Smooth muscle cell (in vitro differentiated cells): ENCODE measurements around the gene FAM83G. TPM values are rescaled to one million over a fixed set of nuclear protein-coding genes. Genes with fewer than 3 reads are reported as not detected.

Source experiments
- DNase-seq: peaks from one replicate; lab custom pipeline; 2025; ENCODE audit not compliant: unreplicated experiment; lab: John Stamatoyannopoulos, UW
- H2AFZ ChIP-seq: fragments of 200-600 bp; sonication (generic); 2 replicates; pipeline ENCODE4 v1.6.0; 2016; ENCODE audit warnings: antibody characterized with exemption, low read depth, mild to moderate bottlenecking
- H3F3A ChIP-seq: fragments of 200-600 bp; sonication (generic); 2 replicates; pipeline ENCODE4 v1.6.0; 2017; ENCODE audit warnings: antibody characterized with exemption, low read depth
- H3K27ac ChIP-seq: fragments of 200-600 bp; sonication (generic); 2 replicates; pipeline ENCODE4 v1.5.1; 2016; ENCODE audit warnings: low read depth, mild to moderate bottlenecking
- H3K27me3 ChIP-seq: fragments of 200-600 bp; sonication (generic); 2 replicates; pipeline ENCODE4 v1.6.1; 2016; ENCODE audit warnings: low read depth, mild to moderate bottlenecking
- H3K36me3 ChIP-seq: fragments of 200-600 bp; sonication (generic); 2 replicates; pipeline ENCODE4 v1.5.1; 2016; ENCODE audit warnings: low read depth
- H3K4me1 ChIP-seq: fragments of 200-600 bp; sonication (generic); 2 replicates; pipeline ENCODE4 v1.5.1; 2016; ENCODE audit warnings: low read depth
- H3K4me2 ChIP-seq: fragments of 200-600 bp; sonication (generic); 2 replicates; pipeline ENCODE4 v1.6.0; 2016; ENCODE audit warnings: mild to moderate bottlenecking
- H3K4me3 ChIP-seq: fragments of 200-600 bp; sonication (generic); 2 replicates; pipeline ENCODE4 v1.5.1; 2016; ENCODE audit warnings: mild to moderate bottlenecking
- H3K79me2 ChIP-seq: fragments of 200-600 bp; sonication (generic); 2 replicates; pipeline ENCODE4 v1.6.0; 2016; ENCODE audit warnings: low read depth, mild to moderate bottlenecking
- H3K9ac ChIP-seq: fragments of 200-600 bp; sonication (generic); 2 replicates; pipeline ENCODE4 v1.6.0; 2016; ENCODE audit warnings: low read depth
- H3K9me3 ChIP-seq: fragments of 200-600 bp; sonication (generic); replicated peaks from 2 replicates; pipeline ENCODE4 v1.5.1; 2016; ENCODE audit warnings: low read depth
- H4K20me1 ChIP-seq: fragments of 200-600 bp; sonication (generic); 2 replicates; pipeline ENCODE4 v1.6.0; 2016; ENCODE audit warnings: low read depth
- CTCF ChIP-seq: fragments of 200-600 bp; sonication (generic); IDR thresholded peaks from 2 replicates; pipeline ENCODE4 v1.5.1; 2017; ENCODE audit warnings: borderline replicate concordance, mild to moderate bottlenecking, antibody characterized with exemption; ENCODE audit not compliant: insufficient read depth, poor library complexity, severe bottlenecking
- WGBS: methylation state at CpG from one replicate; pipeline ENCODE4 v1.1.7; 2016; ENCODE audit warnings: low lambda C conversion rate; 5-methylcytosine and 5-hydroxymethylcytosine counted together
- polyA plus RNA-seq: library from polyadenylated mRNA; unstranded; fragments of >200 nt; fragmentation: Nextera tagmentation; extraction: Ambion mirVana; gene quantifications from 2 replicates; pipeline ENCODE4 v1.2.1, GENCODE V29; 2016
- total RNA-seq: library from RNA; depleted of rRNA; stranded (reverse); fragments of >200 nt; gene quantifications from 2 replicates; pipeline ENCODE4 v1.2.3, GENCODE V29; 2014

The FAM83G gene
- total and polyA plus RNA-seq, 2 experiments from 2014 or later, result 8.2 to 14.2 TPM

- H3K4me1 ChIP-seq, result peaks cover 13% of the 10 kb centered on the region
- peaks cover 4% of the 10 kb centered on the region for H3F3A ChIP-seq
- peaks cover 6% of the 10 kb centered on the region for H3K79me2 ChIP-seq
- H3K36me3 ChIP-seq, result no peaks in the 10 kb centered on the region
- peaks cover 30% of the 10 kb centered on the region for H4K20me1 ChIP-seq
- no peak for DNase-seq
- no peak overlapping the region for H3K9ac ChIP-seq
- 96% methylated on average over 4 of the region's 4 CpGs for WGBS
- H3K27ac ChIP-seq, result no peak overlapping the region
- no peak for TF ChIP-seq CTCF
- no peak overlapping the region for H2AFZ ChIP-seq
- H3K9me3 ChIP-seq, result no peaks in the 10 kb centered on the region
- no peak overlapping the region for H3K4me3 ChIP-seq
- no peak overlapping the region for H3K4me2 ChIP-seq
- no peaks in the 10 kb centered on the region for H3K27me3 ChIP-seq
These were observed 1.3 kb upstream of the FAM83G start for GRCh38 chr17:19005789-19006430.

GRCh38 chr17:19005137-19005773 lies 691 bp upstream of the FAM83G start:
- no peak for DNase-seq
- peak overlapping the region; percentile 76 for H3K4me3 ChIP-seq
- H3K27me3 ChIP-seq, result no peaks in the 10 kb centered on the region
- peak overlapping the region; percentile 74 for H3K27ac ChIP-seq
- H3K4me2 ChIP-seq, result peak overlapping the region; percentile 99
- peak overlapping the region; percentile 72 for H3K9ac ChIP-seq
- H3K4me1 ChIP-seq, result peaks cover 13% of the 10 kb centered on the region
- peak overlapping the region; percentile 45 for H2AFZ ChIP-seq
- no peaks in the 10 kb centered on the region for H3K36me3 ChIP-seq
- 86% methylated on average over 12 of the region's 13 CpGs for WGBS
- peaks cover 6% of the 10 kb centered on the region for H3K79me2 ChIP-seq
- no peak for TF ChIP-seq CTCF
- H3K9me3 ChIP-seq, result no peaks in the 10 kb centered on the region
- peaks cover 35% of the 10 kb centered on the region for H4K20me1 ChIP-seq
- H3F3A ChIP-seq, result peaks cover 4% of the 10 kb centered on the region

GRCh38 chr17:19003543-19004420 lies 782 bp downstream of the FAM83G start:
- peaks cover 48% of the 10 kb centered on the region for H4K20me1 ChIP-seq
- peak; percentile 35 for DNase-seq
- no peak for TF ChIP-seq CTCF
- H2AFZ ChIP-seq, result peak overlapping the region; percentile 91
- 18% methylated on average over 51 of the region's 73 CpGs for WGBS
- peak overlapping the region; percentile 85 for H3K27ac ChIP-seq
- peak overlapping the region; percentile 90 for H3K9ac ChIP-seq
- no peaks in the 10 kb centered on the region for H3K9me3 ChIP-seq
- H3K4me2 ChIP-seq, result peak overlapping the region; percentile 99
- H3K36me3 ChIP-seq, result no peaks in the 10 kb centered on the region
- H3K4me3 ChIP-seq, result peak overlapping the region; percentile 76
- peaks cover 4% of the 10 kb centered on the region for H3F3A ChIP-seq
- H3K79me2 ChIP-seq, result peaks cover 9% of the 10 kb centered on the region
- H3K27me3 ChIP-seq, result no peaks in the 10 kb centered on the region
- H3K4me1 ChIP-seq, result peaks cover 13% of the 10 kb centered on the region
